Right lobe of liver (tissue), 6 donors: ENCODE data around the gene ZSCAN31. TPM values are rescaled to one million over a fixed set of nuclear protein-coding genes. Genes with fewer than 3 reads are reported as not detected.
"Not testable (repeated sequence)": the region's sequence is repeated elsewhere in the genome, so short reads cannot be mapped to it uniquely, and the experiment has no call there.

ENCODE experiments used
- ATAC-seq, 4 donors: fragments of 200-7000 bp; cut with Tn5 transposase; one replicate each; pipeline ENCODE4 v1.9.1; 2020; ENCODE audit warnings: mild to moderate bottlenecking in 4 of 4, moderate library complexity in 4 of 4
- DNase-seq, 3 donors: peaks; one replicate each; pipeline ENCODE4 v3.0.0-alpha.2; 2020
- H3K27ac ChIP-seq, 3 donors: fragments of 200-600 bp; one replicate each; pipeline ENCODE4 v1.8.0; 2022
- H3K27me3 ChIP-seq, 2 donors: fragments of 200-600 bp; one replicate each; pipeline ENCODE4 v1.8.0; 2022
- H3K36me3 ChIP-seq, 4 donors: fragments of 200-600 bp; sonication (generic) in 1 of 4; one replicate each; pipeline versions ENCODE4 v1.5.1 to v1.8.0; 2017 to 2022; ENCODE audit warnings: control low read depth in 1 of 4
- H3K4me1 ChIP-seq, 4 donors: fragments of 200-600 bp; sonication (generic) in 1 of 4; one replicate each; pipeline versions ENCODE4 v1.5.1 to v1.8.0; 2017 to 2022; ENCODE audit warnings: control low read depth in 1 of 4
- H3K4me3 ChIP-seq, 3 donors: fragments of 200-600 bp; one replicate each; pipeline ENCODE4 v1.8.0; 2022
- H3K9me3 ChIP-seq, 4 donors: fragments of 200-600 bp; sonication (generic) in 1 of 4; one replicate each; pipeline versions ENCODE4 v1.5.1 to v1.8.0; 2017 to 2022; ENCODE audit warnings: control low read depth in 1 of 4
- POLR2A ChIP-seq: fragments of 450-650 bp; IDR thresholded peaks from one replicate; pipeline ENCODE4 v1.6.1; 2017; ENCODE audit warnings: antibody characterized with exemption, mild to moderate bottlenecking
- WGBS: methylation state at CpG from one replicate; pipeline ENCODE4 v1.1.6; 2018; ENCODE audit warnings: low coverage, low lambda C conversion rate; ENCODE audit not compliant: insufficient coverage; ENCODE audit errors: missing lambda C conversion rate; 5-methylcytosine and 5-hydroxymethylcytosine counted together
- intact Hi-C, 2 donors: fragments of 100-400 bp; cut with DNase I; formaldehyde crosslinking; loops; one replicate each; pipeline versions ENCODE4 v1.11.2 to v1.14.1; 2022
- total RNA-seq, 6 experiments: library from RNA; depleted of rRNA in 2 of 6; stranded (reverse); fragments of >200 nt in 2 of 6; fragmentation: NEBNext Ultra II Directional in 3 of 6; extraction: Animal tissue kit (Norgen Biotek cat#: 25700) in 3 of 6; gene quantifications; one replicate each; pipeline versions ENCODE4 v1.1.0 to v1.2.4, GENCODE V29; 2016 to 2023
- TF ChIP-seq, protein P1 (sequence below), 4 donors: fragments of 200-600 bp in 3 of 4; fragments of 450-650 bp in 1 of 4; IDR thresholded peaks; one replicate each; pipeline versions ENCODE4 v1.5.1 to v1.8.0; 2016 to 2022; ENCODE audit warnings: antibody characterized with exemption in 4 of 4, mild to moderate bottlenecking in 2 of 4
- donor health status: DM: no; HTN: yes; CAD: no.
- donor health status: DM: no; HTN: no; CAD: no.
- donor health status: DM: no; HTN: no; CAD: no.
- donor health status: DM: no; HTN: yes; CAD: no.
- donor health status: DM: no; HTN: yes; CAD: no.

Gene ZSCAN31
- total RNA-seq, 6 experiments from 2014 or later: 3.7 to 6.9 (median 4.6) TPM

DNA sequence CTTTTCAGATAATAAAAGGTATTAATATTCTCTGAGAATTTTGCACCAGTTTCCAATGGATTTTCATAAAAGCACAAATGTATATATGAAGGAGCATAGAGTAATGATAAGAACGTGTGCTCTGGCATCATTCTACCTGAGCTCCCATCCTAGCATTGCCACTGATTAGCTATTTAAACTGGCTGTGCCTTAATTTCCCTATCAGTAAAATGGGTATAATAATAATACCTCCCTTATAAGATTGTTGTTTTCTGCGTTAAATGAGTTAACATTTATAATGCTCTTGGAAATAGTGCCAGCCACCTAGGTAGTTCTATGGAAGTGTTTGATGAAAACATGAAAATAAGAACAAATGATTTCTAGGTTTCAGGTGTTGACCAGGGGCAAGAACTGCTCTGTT lies 25.0 kb upstream of the ZSCAN31 start:
- peaks cover 0 to 4% (median 0%) of the 10 kb centered on the region in 4 donors for H3K4me1 ChIP-seq
- 100% methylated on average over 2 of the region's 2 CpGs for WGBS
- intact Hi-C loops: loop anchor here in 1 of 2 donors (10.0 kb wide), 1 partner anchor 226 kb away; no protein-coding TSS in a partner anchor
- DNase-seq: no peak
- no peak overlapping the region for H3K4me3 ChIP-seq
- no peak overlapping the region for H3K27ac ChIP-seq
- no peaks in the 10 kb centered on the region for H3K9me3 ChIP-seq
- TF ChIP-seq, protein P1, sequence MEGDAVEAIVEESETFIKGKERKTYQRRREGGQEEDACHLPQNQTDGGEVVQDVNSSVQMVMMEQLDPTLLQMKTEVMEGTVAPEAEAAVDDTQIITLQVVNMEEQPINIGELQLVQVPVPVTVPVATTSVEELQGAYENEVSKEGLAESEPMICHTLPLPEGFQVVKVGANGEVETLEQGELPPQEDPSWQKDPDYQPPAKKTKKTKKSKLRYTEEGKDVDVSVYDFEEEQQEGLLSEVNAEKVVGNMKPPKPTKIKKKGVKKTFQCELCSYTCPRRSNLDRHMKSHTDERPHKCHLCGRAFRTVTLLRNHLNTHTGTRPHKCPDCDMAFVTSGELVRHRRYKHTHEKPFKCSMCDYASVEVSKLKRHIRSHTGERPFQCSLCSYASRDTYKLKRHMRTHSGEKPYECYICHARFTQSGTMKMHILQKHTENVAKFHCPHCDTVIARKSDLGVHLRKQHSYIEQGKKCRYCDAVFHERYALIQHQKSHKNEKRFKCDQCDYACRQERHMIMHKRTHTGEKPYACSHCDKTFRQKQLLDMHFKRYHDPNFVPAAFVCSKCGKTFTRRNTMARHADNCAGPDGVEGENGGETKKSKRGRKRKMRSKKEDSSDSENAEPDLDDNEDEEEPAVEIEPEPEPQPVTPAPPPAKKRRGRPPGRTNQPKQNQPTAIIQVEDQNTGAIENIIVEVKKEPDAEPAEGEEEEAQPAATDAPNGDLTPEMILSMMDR (IDR thresholded peaks at IDR 0.05): no peak
- TF ChIP-seq POLR2A: no peak
- ATAC-seq: no peak
- no peaks in the 10 kb centered on the region for H3K27me3 ChIP-seq
- peaks cover 0 to 45% (median 1%) of the 10 kb centered on the region in 4 donors for H3K36me3 ChIP-seq

DNA sequence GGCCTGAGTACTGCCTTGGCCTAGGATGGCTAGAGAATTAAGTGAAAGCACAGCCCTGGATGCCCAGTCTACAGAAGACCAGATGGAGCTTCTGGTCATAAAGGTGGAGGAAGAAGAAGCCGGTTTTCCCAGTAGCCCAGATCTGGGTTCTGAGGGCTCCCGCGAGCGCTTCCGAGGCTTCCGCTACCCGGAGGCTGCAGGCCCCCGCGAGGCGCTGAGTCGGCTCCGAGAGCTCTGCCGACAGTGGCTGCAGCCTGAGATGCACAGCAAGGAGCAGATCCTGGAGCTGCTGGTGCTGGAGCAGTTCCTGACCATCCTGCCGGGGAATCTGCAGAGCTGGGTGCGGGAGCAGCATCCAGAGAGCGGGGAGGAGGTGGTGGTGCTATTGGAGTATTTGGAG lies 23.6 kb upstream of the ZSCAN31 start:
- not testable (repeated sequence) for H3K27ac ChIP-seq, DNase-seq, H3K9me3 ChIP-seq, ATAC-seq, H3K4me3 ChIP-seq, H3K27me3 ChIP-seq
- Histone ChIP-seq H3K36me3 (peaks cover 0 to 32% (median 0%) of the 10 kb centered on the region in 4 donors), H3K4me1 (peaks cover 0 to 15% (median 0%) of the 10 kb centered on the region in 4 donors)
- intact Hi-C loops: loop anchor here in 1 of 2 donors (10.0 kb wide), 1 partner anchor 235 kb away; the partner anchor contains the start of gene ZSCAN16
- WGBS: no CpG with 5 or more reads among the region's 16 CpGs

DNA sequence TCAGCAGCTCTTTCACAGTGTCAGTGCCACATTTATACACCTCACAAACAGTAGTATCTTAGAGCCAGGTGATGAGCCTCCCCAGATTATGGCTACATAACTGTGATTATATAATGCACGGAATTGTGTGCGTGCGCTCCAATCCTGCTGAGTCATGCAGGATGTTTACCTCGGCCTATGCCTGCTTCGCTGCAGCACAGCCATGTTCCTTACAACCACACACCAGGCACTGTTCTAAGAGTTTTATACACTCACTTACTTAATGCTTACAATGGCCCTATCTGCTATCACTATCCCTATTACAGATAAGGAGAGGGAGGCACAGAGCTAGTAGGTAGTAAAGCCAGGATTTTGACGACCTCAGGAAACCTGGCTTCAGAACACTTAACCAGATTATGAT lies 21.1 kb upstream of the ZSCAN31 start:
- intact Hi-C loops: loop anchor here in 1 of 2 donors (10.0 kb wide), 1 partner anchor 232 kb away; the partner anchor contains the start of gene ZSCAN16

DNA sequence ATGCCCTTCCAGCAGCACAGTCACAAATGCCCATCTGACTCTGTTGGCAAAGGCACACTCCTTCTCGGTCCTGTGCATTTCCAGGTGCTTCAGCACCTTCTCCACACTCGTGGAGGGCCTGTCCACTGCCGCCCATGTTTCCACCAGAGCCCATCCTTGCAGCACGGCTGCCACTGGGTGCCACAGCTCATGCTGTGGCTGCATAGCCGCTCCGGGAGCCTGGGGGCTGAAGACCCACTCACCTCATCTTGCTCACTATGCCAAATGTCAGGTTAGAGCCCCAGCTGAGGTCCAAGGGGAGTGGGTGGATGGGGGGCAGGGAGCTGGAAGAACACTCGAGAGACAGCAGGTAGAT lies 20.7 kb upstream of the ZSCAN31 start:
- H3K4me1 ChIP-seq: peaks cover 0 to 15% (median 0%) of the 10 kb centered on the region in 4 donors
- no peak for ATAC-seq
- H3K27me3 ChIP-seq: no peaks in the 10 kb centered on the region
- 20% methylated on average over 1 of the region's 7 CpGs for WGBS
- TF ChIP-seq, protein P1 (IDR thresholded peaks at IDR 0.05): no peak
- TF ChIP-seq POLR2A: no peak
- no peak overlapping the region for H3K4me3 ChIP-seq
- peak in 2 of 3 donors; percentile 20 to 58 for DNase-seq
- H3K27ac ChIP-seq: peak overlapping the region in 1 of 3 donors; percentile 75
- intact Hi-C loops: loop anchor here in 1 of 2 donors (10.0 kb wide), 1 partner anchor 232 kb away; the partner anchor contains the start of gene ZSCAN16
- H3K9me3 ChIP-seq: no peaks in the 10 kb centered on the region
- peaks cover 0 to 5% (median 0%) of the 10 kb centered on the region in 4 donors for H3K36me3 ChIP-seq

More for the DNA sequence above, 21.1 kb upstream of the ZSCAN31 start:
- ATAC-seq (no peak), DNase-seq (no peak)
- whole genome bisulfite sequencing: 51% methylated on average over 2 of the region's 6 CpGs
- TF ChIP-seq, protein P1 (IDR thresholded peaks at IDR 0.05): no peak
- TF ChIP-seq POLR2A: no peak
- Histone ChIP-seq H3K36me3 (peaks cover 0 to 9% (median 0%) of the 10 kb centered on the region in 4 donors), H3K4me1 (peaks cover 0 to 15% (median 0%) of the 10 kb centered on the region in 4 donors), H3K4me3 (no peak overlapping the region), H3K27me3 (no peaks in the 10 kb centered on the region), H3K9me3 (no peaks in the 10 kb centered on the region), H3K27ac (no peak overlapping the region)
